Suprapubic skin (tissue), 4 donors: Measurements from ENCODE around the gene TWF1. TPM values are rescaled to one million over a fixed set of nuclear protein-coding genes. Genes with fewer than 3 reads are reported as not detected.
A peak's percentile ranks its signal among the peaks of the same experiment; 100 is the strongest.

Source experiments
- DNase-seq, 2 donors: peaks; one replicate each; pipeline ENCODE4 v3.0.0-alpha.2; 2019; ENCODE audit warnings: low spot score in 2 of 2
- H3K27ac ChIP-seq: fragments of 200-600 bp; sonication (generic); one replicate; pipeline ENCODE4 v1.5.1; 2019
- H3K27me3 ChIP-seq: fragments of 200-600 bp; sonication (generic); one replicate; pipeline ENCODE4 v1.5.1; 2019
- H3K36me3 ChIP-seq: fragments of 200-600 bp; sonication (generic); one replicate; pipeline ENCODE4 v1.5.1; 2019
- H3K4me1 ChIP-seq: fragments of 200-600 bp; sonication (generic); one replicate; pipeline ENCODE4 v1.5.1; 2019
- H3K4me3 ChIP-seq: fragments of 200-600 bp; sonication (generic); one replicate; pipeline ENCODE4 v1.5.1; 2019; ENCODE audit warnings: mild to moderate bottlenecking
- H3K9me3 ChIP-seq: fragments of 200-600 bp; sonication (generic); one replicate; pipeline ENCODE4 v1.5.1; 2019
- CTCF ChIP-seq, 2 donors: fragments of 200-600 bp in 1 of 2; fragments of 450-650 bp in 1 of 2; sonication (generic) in 1 of 2; IDR thresholded peaks; one replicate each; pipeline ENCODE4 v1.5.1; 2016 to 2019; ENCODE audit warnings: antibody characterized with exemption in 2 of 2, mild to moderate bottlenecking in 1 of 2, moderate library complexity in 1 of 2
- EP300 ChIP-seq: sonication (generic); formaldehyde crosslinking; IDR thresholded peaks from one replicate; pipeline ENCODE4 v1.6.1; 2017; ENCODE audit warnings: antibody characterized with exemption
- POLR2A ChIP-seq, 2 donors: fragments of 450-650 bp; IDR thresholded peaks; one replicate each; pipeline ENCODE4 v1.6.1; 2017; ENCODE audit warnings: antibody characterized with exemption in 2 of 2, mild to moderate bottlenecking in 2 of 2, moderate library complexity in 2 of 2
- POLR2AphosphoS5 ChIP-seq, 3 donors: sonication (generic); formaldehyde crosslinking; IDR thresholded peaks; one replicate each; pipeline ENCODE4 v1.6.1; 2017; ENCODE audit warnings: antibody characterized with exemption in 3 of 3
- WGBS: methylation state at CpG from one replicate; pipeline ENCODE4 v1.1.5; 2018; 5-methylcytosine and 5-hydroxymethylcytosine counted together
- total RNA-seq, 4 donors: library from RNA; depleted of rRNA; stranded (reverse); fragments of >200 nt; gene quantifications; one replicate each; pipeline ENCODE4 v1.1.0, GENCODE V29; 2016

Gene TWF1
- total RNA-seq, 4 donors from 2014 or later, result 43.9 to 75.8 (median 59.7) TPM

GRCh38 chr12:43816168-43816567 is 10.1 kb upstream of the TWF1 start:
- H3K9me3 ChIP-seq, result no peaks in the 10 kb centered on the region
- H3K36me3 ChIP-seq, result no peaks in the 10 kb centered on the region
- DNase-seq, result no peak
- no peaks in the 10 kb centered on the region for H3K4me1 ChIP-seq
- H3K27ac ChIP-seq, result no peak overlapping the region
- WGBS, result 80% methylated on average over 3 of the region's 3 CpGs
- H3K27me3 ChIP-seq, result no peaks in the 10 kb centered on the region
- TF ChIP-seq POLR2AphosphoS5 (IDR thresholded peaks at IDR 0.05) (no peak), POLR2A (IDR thresholded peaks at IDR 0.05) (no peak), CTCF (IDR thresholded peaks at IDR 0.05) (no peak), EP300 (no peak)
- H3K4me3 ChIP-seq, result no peak overlapping the region

- no peaks in the 10 kb centered on the region for H3K36me3 ChIP-seq
- TF ChIP-seq POLR2A (IDR thresholded peaks at IDR 0.05) (no peak), EP300 (no peak), CTCF (IDR thresholded peaks at IDR 0.05) (no peak), POLR2AphosphoS5 (IDR thresholded peaks at IDR 0.05) (no peak)
- WGBS, result 76% methylated on average over 3 of the region's 3 CpGs
- no peaks in the 10 kb centered on the region for H3K27me3 ChIP-seq
- no peak overlapping the region for H3K27ac ChIP-seq
- H3K4me3 ChIP-seq, result no peak overlapping the region
- H3K4me1 ChIP-seq, result no peaks in the 10 kb centered on the region
- DNase-seq, result no peak
- no peaks in the 10 kb centered on the region for H3K9me3 ChIP-seq
Observed at GRCh38 chr12:43815416-43815815, 9.3 kb upstream of the TWF1 start.

- Histone ChIP-seq H3K9me3 (no peaks in the 10 kb centered on the region), H3K4me1 (no peaks in the 10 kb centered on the region), H3K27ac (peak overlapping the region; percentile 52), H3K4me3 (no peak overlapping the region), H3K27me3 (no peaks in the 10 kb centered on the region), H3K36me3 (no peaks in the 10 kb centered on the region)
- WGBS, result 94% methylated on average over 4 of the region's 4 CpGs
- TF ChIP-seq POLR2A (IDR thresholded peaks at IDR 0.05) (no peak), CTCF (IDR thresholded peaks at IDR 0.05) (no peak), POLR2AphosphoS5 (IDR thresholded peaks at IDR 0.05) (no peak), EP300 (no peak)
- DNase-seq, result no peak
Observed at GRCh38 chr12:43812926-43813325, 6.8 kb upstream of the TWF1 start.

- no peaks in the 10 kb centered on the region for H3K36me3 ChIP-seq
- peaks cover 4% of the 10 kb centered on the region for H3K4me1 ChIP-seq
- TF ChIP-seq POLR2AphosphoS5 (IDR thresholded peaks at IDR 0.05) (no peak), CTCF (IDR thresholded peaks at IDR 0.05) (no peak), POLR2A (IDR thresholded peaks at IDR 0.05) (no peak), EP300 (no peak)
- no peak for DNase-seq
- no peaks in the 10 kb centered on the region for H3K27me3 ChIP-seq
- H3K27ac ChIP-seq, result peak overlapping the region; percentile 52
- H3K9me3 ChIP-seq, result no peaks in the 10 kb centered on the region
- no peak overlapping the region for H3K4me3 ChIP-seq
- WGBS, result 53% methylated on average over 2 of the region's 2 CpGs
Observed at GRCh38 chr12:43812057-43812456, 5.9 kb upstream of the TWF1 start.

- DNase-seq, result no peak
- 52% methylated on average over 3 of the region's 3 CpGs for whole genome bisulfite sequencing
Observed at GRCh38 chr12:43807386-43807785, 1.3 kb upstream of the TWF1 start.

More at GRCh38 chr12:43807386-43807785, 1.3 kb upstream of the TWF1 start:
- Histone ChIP-seq H3K27ac (no peak overlapping the region), H3K9me3 (no peaks in the 10 kb centered on the region), H3K36me3 (peaks cover 3% of the 10 kb centered on the region), H3K27me3 (no peaks in the 10 kb centered on the region), H3K4me3 (no peak overlapping the region), H3K4me1 (peaks cover 34% of the 10 kb centered on the region)
- TF ChIP-seq CTCF (IDR thresholded peaks at IDR 0.05) (no peak), POLR2A (IDR thresholded peaks at IDR 0.05) (no peak), POLR2AphosphoS5 (IDR thresholded peaks at IDR 0.05) (no peak), EP300 (no peak)
